NCI-H2171 treated with DMSO at 0.1 percent for 48 hours (cell line): ENCODE results near the gene NUP214.
"Not testable (repeated sequence)": the region's sequence is repeated elsewhere in the genome, so short reads cannot be mapped to it uniquely, and the experiment has no call there.

ENCODE experiments used
- DNase-seq: peaks from one replicate; lab custom pipeline; 2025; lab: John Stamatoyannopoulos, UW

The NUP214 gene

GRCh38 chr9:131096269-131097125 is 28.9 kb upstream of the NUP214 start, which contains the start of gene AIF1L:
TSS of gene AIF1L (plus strand) at chr9:131096531. CDS start at chr9:131096630, 99 bp downstream.
- DNase-seq, result peak; percentile 86

- no peak for DNase-seq
Measured at GRCh38 chr9:131097126-131097947, 28.0 kb upstream of the NUP214 start.

DNA sequence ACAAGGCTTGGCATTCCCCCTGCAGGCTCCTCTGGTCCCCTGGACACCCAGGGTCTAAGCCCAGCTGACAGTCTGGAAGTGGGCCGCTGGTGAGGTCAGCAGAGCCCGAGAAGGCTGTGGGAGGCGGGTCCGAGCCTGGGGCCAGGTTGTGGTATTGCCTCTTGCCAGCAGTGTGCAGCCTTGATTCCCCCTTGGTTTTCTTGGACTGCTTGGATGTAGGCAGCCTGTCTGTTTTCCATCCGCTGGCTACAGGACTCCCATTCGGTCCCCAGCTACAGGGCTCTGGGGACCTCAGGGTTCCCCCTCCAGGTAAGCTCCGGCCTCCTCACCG is 27.5 kb upstream of the NUP214 start:
- no peak for DNase-seq

DNA sequence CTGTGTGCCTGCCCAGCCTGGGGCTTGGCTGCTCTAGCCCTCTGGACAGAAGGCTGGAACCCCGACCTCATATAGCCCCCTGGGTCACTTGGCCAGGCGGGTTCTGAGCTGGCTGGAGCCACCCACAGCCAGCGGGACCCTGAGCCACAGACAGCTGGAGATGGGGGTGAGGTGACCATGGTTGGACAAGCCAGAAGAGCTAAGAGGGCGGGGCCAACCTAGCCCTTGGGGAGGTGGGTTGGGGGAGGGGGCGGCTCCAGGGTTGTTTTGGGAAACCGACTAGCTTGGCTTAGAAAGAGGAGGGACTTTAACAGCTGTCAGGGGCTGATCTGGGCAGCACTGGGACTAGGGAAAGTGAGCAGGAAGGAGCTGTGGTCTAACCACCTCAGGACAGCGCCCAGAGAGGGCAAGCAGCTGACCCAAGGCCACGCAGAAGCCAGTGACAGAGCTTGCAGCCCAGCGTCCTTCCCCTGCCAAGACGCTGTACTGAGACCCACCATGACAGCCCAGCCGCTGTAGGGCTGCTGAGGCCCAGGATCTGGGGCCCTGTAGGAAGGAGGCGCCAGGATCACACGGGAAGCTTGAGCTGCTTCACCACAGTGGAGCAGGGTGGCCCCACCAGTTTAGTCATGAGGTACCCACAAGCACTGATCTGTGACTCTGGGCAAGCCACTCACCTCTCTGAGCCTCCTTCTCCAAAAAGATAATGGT is 26.8 kb upstream of the NUP214 start:
- no peak for DNase-seq

DNA sequence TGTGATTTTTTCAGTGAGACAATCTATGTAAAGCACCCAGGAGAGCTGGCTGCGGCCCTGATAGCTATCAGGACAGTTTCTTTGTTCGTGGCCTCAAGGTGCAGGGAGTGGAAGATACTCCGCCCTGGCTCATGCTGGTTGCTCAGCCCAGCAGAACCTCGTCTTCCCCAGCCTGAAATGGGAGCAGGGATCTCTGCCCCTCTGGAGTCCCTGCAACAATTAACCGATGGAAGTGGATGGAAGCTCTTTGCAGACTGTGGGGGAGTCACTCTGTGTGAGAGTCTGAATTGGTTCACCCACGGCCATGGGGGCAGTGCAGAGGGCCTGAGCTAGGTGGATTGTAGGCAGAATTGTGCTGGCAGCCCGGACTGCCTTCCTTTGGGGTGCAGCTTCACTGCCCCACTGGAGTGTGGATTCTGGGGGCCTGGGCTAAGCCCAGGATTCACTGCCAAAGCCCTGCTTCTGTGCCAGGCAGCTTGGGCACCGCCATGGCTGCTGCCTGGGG is 26.2 kb upstream of the NUP214 start:
- DNase-seq, result no peak

GRCh38 chr9:131099845-131100244 is 25.5 kb upstream of the NUP214 start:
- not testable (repeated sequence) for DNase-seq

DNA sequence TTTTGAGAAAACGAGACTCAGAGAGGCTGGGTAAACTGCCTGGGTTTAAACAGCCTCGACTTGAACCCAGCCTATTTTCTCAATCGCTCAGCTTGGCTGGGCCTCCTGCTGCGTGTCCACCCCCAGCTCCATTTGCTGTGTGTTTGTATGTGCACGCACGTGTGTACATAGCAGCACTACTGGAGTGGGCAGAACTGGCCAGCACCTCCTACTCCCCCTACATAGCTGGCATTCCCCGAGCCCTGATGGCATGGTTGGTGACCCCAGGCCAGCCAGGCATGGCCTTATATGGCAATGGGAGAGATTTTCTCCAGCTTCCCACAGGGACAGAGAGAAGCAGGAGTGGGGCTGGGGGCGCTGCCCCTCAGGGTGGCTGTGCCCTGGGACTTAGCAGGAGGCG is 24.9 kb upstream of the NUP214 start:
- DNase-seq, result no peak

DNA sequence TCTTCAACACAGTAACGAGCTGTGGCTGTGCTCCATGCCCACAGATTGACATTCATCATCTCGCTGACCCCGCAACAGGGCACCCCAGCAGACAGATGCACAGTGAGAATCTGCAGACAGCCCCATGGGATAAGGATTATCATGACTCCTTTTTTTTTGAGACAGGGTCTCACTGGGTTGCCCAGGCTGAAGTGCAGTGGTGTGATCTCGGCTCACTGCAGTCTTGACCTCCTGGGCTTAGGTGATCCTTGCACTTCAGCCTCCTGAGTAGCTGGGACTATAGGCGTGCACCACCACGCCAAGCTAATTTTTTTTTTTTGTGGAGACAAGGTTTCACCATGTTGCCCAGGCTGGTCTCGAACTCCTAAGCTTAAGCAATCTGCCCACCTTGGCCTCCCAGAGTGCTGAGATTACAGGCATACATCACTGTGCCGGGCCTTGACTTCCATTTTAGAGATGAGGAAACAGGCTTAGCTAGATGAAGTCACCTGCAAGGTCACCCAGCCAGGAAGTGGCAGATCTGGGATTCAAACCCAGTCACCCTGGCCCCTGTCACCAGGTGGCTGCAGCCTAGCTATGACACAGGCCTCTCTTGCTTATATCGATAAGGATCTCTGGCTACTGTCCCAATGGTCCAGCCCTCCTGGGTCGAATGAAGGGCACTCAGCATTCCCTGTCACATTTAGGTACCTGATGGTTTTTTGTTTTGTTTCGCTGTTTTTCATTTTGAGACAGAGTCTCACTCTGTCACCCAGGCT is 24.0 kb upstream of the NUP214 start:
- DNase-seq, result no peak

- no peak for DNase-seq
Measured at GRCh38 chr9:131103024-131103423, 22.4 kb upstream of the NUP214 start.

- no peak for DNase-seq
Measured at GRCh38 chr9:131103535-131103934, 21.9 kb upstream of the NUP214 start.

- DNase-seq, result peak; percentile 30
Measured at GRCh38 chr9:131104016-131104740, 21.2 kb upstream of the NUP214 start.

DNA sequence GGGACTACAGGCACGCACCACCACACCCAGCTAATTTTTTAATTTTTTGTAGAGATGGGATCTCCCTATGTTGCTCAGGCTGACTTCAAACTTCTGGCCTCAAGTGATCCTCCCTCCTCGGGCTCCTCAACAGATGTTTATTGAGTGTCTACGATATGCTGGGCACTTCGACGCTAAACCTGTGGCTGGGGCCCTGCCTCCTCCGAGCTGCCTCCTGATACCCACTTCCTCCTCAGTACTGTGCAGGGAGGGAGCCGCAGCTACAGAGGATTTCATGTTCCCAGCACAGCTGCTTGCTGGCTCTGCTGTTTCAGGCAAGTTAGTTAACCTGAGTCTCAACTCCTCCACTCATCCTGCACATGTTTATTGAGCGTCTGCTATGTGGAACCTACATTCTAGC is 19.4 kb upstream of the NUP214 start:
- no peak for DNase-seq

DNA sequence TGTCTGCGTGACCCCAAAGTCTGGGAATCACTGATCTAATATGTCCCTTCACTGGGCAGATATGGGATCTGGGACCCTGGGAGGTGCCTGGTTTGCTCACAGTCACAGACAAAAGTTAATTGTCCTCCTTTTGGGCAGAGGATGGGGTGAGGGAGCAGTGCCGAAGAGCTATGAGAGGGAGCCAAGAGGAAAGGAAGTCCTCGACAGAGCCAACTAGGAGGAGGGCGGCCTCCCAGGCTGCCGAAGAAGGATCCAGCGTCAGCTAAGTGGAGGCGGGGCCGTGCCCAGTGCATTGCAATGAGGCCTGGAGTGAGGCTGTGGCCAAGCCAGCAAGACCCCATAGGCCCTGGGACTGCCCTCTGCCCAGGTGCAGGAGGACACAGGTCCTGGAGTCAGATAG is 17.6 kb upstream of the NUP214 start:
- no peak for DNase-seq

GRCh38 chr9:131111186-131111853 is 14.1 kb upstream of the NUP214 start:
- no peak for DNase-seq

DNA sequence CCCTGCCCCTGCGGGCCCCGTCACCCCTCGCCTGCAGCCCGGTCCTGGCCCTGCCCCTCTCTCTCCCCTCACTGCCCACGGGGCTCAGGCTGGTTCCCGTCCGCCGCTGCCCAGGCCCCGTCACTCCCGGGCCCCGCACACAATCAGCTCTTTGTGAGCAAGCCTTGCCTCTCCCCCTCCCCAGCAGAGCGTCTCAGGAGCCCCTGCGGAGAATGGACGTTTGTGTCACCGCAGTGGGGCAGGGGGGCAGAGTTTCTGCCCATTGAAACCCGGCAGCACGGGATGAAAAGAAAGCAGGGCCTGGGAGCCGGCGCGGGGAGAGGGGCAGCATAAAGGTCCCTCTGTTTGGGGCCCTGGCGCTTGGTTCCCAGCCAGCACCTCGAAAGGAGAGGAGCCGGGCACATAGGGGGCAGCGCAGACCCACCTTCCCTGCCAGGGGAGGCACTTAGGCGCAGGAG is 13.5 kb upstream of the NUP214 start:
- no peak for DNase-seq

- no peak for DNase-seq
Measured at GRCh38 chr9:131112374-131113154, 12.8 kb upstream of the NUP214 start.

DNA sequence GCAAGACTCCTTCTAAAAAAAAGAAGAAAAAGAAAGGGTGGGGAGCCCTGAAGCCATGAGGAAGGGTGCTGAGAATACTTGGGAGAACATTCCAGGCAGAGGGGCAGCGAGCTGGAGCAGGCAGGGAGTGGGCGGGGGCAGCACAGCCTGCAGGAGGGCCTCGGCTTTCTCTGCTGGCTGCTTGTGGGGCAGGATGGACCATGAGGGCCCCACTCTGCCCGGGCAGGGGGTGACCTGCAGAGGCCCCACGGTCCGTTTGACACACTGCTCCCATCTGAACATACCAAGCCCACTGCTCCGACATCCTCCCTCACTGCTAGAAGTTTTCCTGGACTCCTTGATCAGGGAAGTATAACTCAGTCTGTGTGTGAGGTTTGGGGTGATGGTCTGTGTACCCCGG is 11.7 kb upstream of the NUP214 start:
- DNase-seq, result no peak

GRCh38 chr9:131114084-131114535 is 11.3 kb upstream of the NUP214 start:
- no peak for DNase-seq

- not testable (repeated sequence) for DNase-seq
Measured at GRCh38 chr9:131115360-131115742, 10.0 kb upstream of the NUP214 start.
